ENCODE data around the gene ZFP82.

ZFP82 gene

DNA sequence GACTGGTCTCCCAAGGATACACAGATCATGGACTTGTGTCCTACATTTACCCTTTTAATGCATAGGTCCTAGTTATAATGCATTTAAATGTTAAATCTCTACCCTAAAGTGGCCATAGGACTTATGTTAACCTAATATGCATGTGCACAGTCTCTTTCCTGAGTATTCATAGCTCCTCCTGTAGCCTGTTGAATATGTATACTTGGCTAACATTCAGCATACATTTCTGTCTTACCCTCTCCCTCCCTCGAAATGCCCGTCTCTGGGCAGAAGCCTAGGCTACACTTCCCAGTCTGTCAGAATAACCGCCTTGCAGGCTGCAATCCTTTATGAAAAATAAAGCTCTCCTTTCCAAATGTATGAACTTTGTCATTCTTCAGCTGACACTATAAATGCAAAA is 13.9 kb downstream of the ZFP82 start:
- no peak overlapping the region for H3K4me3 ChIP-seq (replicated peaks in 1 of 2; ENCODE audit: low read depth in 2 of 2, low read length in 2 of 2)
- no peak for DNase-seq (ENCODE audit: low read depth in 2 of 2)
- TF ChIP-seq, protein P1, sequence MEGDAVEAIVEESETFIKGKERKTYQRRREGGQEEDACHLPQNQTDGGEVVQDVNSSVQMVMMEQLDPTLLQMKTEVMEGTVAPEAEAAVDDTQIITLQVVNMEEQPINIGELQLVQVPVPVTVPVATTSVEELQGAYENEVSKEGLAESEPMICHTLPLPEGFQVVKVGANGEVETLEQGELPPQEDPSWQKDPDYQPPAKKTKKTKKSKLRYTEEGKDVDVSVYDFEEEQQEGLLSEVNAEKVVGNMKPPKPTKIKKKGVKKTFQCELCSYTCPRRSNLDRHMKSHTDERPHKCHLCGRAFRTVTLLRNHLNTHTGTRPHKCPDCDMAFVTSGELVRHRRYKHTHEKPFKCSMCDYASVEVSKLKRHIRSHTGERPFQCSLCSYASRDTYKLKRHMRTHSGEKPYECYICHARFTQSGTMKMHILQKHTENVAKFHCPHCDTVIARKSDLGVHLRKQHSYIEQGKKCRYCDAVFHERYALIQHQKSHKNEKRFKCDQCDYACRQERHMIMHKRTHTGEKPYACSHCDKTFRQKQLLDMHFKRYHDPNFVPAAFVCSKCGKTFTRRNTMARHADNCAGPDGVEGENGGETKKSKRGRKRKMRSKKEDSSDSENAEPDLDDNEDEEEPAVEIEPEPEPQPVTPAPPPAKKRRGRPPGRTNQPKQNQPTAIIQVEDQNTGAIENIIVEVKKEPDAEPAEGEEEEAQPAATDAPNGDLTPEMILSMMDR (IDR thresholded peaks at IDR 0.05; ENCODE audit: low read depth, low read length), result no peak

- TF ChIP-seq, protein P1 (IDR thresholded peaks at IDR 0.05; ENCODE audit: low read depth, low read length), result no peak
- H3K4me3 ChIP-seq (replicated peaks in 1 of 2; ENCODE audit: low read depth in 2 of 2, low read length in 2 of 2), result no peak overlapping the region
- no peak for DNase-seq (ENCODE audit: low read depth in 2 of 2)
These were observed 17.0 kb downstream of the ZFP82 start for GRCh38 chr19:36401475-36401874.

DNA sequence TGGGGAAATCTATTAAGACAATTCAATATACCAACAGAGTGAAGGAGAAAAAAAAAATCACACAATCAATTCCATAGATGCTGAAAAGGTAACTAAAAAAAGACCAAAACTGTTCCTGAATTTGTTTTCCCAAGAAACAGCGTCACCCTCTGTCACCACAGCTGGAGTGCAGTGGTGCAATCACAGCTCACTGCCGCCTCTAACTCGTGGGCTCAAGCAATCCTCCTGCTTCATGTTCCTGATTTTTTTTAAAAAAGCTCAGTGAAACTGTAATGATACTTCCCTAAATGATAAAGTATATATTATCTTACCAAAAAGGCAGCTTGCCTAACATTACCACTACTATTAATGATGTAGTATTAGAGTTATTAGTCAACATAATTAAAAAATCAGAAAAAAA is 19.9 kb downstream of the ZFP82 start:
- DNase-seq (ENCODE audit: low read depth in 2 of 2), result no peak
- TF ChIP-seq, protein P1 (IDR thresholded peaks at IDR 0.05; ENCODE audit: low read depth, low read length), result no peak
- H3K4me3 ChIP-seq (replicated peaks in 1 of 2; ENCODE audit: low read depth in 2 of 2, low read length in 2 of 2), result no peak overlapping the region

- no peak overlapping the region for H3K4me3 ChIP-seq (replicated peaks in 1 of 2; ENCODE audit: low read depth in 2 of 2, low read length in 2 of 2)
- TF ChIP-seq, protein P1 (IDR thresholded peaks at IDR 0.05; ENCODE audit: low read depth, low read length), result no peak
- DNase-seq (ENCODE audit: low read depth in 2 of 2), result no peak
These were observed 25.3 kb downstream of the ZFP82 start for GRCh38 chr19:36392916-36393673.

DNA sequence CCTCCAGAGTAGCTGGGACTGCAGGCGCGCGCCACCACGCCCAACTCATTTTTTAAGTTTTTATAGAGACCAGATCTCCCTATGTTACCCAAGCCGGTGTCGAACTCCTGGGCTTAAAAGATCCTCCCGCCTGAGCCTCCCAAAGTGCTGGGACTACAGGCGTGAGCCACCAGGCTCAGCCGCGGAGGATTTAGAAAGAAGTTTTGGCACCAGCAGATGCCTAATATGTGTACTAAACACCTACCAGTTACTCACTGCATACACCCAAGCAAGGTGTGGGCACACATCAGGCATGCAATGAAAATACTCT is 39.0 kb downstream of the ZFP82 start:
- no peak for DNase-seq (ENCODE audit: low read depth in 2 of 2)
- H3K4me3 ChIP-seq (replicated peaks in 1 of 2; ENCODE audit: low read depth in 2 of 2, low read length in 2 of 2), result peak overlapping the region; percentile 88 to 90
- TF ChIP-seq, protein P1 (IDR thresholded peaks at IDR 0.05; ENCODE audit: low read depth, low read length), result no peak

GRCh38 chr19:36378625-36379509 is 39.6 kb downstream of the ZFP82 start, which contains the start of gene ZFP14:
Gene ZFP14 (minus strand): TSS chr19:36379201. CDS start chr19:36367892, 11,309 bp downstream.
- peak; percentile 94 to 95 for DNase-seq (ENCODE audit: low read depth in 2 of 2)
- TF ChIP-seq, protein P1 (IDR thresholded peaks at IDR 0.05; ENCODE audit: low read depth, low read length), result peak; percentile 14
- H3K4me3 ChIP-seq (replicated peaks in 1 of 2; ENCODE audit: low read depth in 2 of 2, low read length in 2 of 2), result peak within 1 kb of the TSS; percentile 88 to 90
